ENCODE measurements around the gene EXOC2. TPM values are rescaled to one million over a fixed set of nuclear protein-coding genes. Genes with fewer than 3 reads are reported as not detected.

Gene EXOC2
- total RNA-seq, 1 donor from 2014 or later, result 35.3 TPM

- TF ChIP-seq CTCF (IDR thresholded peaks at IDR 0.05; ENCODE audit: insufficient read depth, low read length, poor library complexity, severe bottlenecking), result no peak
Measured at GRCh38 chr6:497258-497657, 195.7 kb downstream of the EXOC2 start.

GRCh38 chr6:496649-497048 is 196.3 kb downstream of the EXOC2 start:
- Histone ChIP-seq H3K4me3 (ENCODE audit: low read depth, low read length) (no peak overlapping the region), H3K27me3 (ENCODE audit: control insufficient read depth, insufficient read depth, low read length) (no peaks in the 10 kb centered on the region), H3K36me3 (ENCODE audit: control insufficient read depth, insufficient read depth, low read length) (peaks cover 1% of the 10 kb centered on the region)
- TF ChIP-seq CTCF (IDR thresholded peaks at IDR 0.05; ENCODE audit: insufficient read depth, low read length, poor library complexity, severe bottlenecking), result no peak
- DNase-seq (ENCODE audit: low read depth), result no peak

More at GRCh38 chr6:497258-497657, 195.7 kb downstream of the EXOC2 start:
- no peaks in the 10 kb centered on the region for H3K27me3 ChIP-seq (ENCODE audit: control insufficient read depth, insufficient read depth, low read length)
- no peak overlapping the region for H3K4me3 ChIP-seq (ENCODE audit: low read depth, low read length)
- H3K36me3 ChIP-seq (ENCODE audit: control insufficient read depth, insufficient read depth, low read length), result peaks cover 1% of the 10 kb centered on the region
- no peak for DNase-seq (ENCODE audit: low read depth)

GRCh38 chr6:494394-494793 is 198.5 kb downstream of the EXOC2 start:
- no peak for TF ChIP-seq CTCF (IDR thresholded peaks at IDR 0.05; ENCODE audit: insufficient read depth, low read length, poor library complexity, severe bottlenecking)
- peaks cover 1% of the 10 kb centered on the region for H3K36me3 ChIP-seq (ENCODE audit: control insufficient read depth, insufficient read depth, low read length)
- DNase-seq (ENCODE audit: low read depth), result no peak
- no peak overlapping the region for H3K4me3 ChIP-seq (ENCODE audit: low read depth, low read length)
- no peaks in the 10 kb centered on the region for H3K27me3 ChIP-seq (ENCODE audit: control insufficient read depth, insufficient read depth, low read length)

GRCh38 chr6:493840-494239 is 199.1 kb downstream of the EXOC2 start:
- Histone ChIP-seq H3K27me3 (ENCODE audit: control insufficient read depth, insufficient read depth, low read length) (no peaks in the 10 kb centered on the region), H3K4me3 (ENCODE audit: low read depth, low read length) (no peak overlapping the region), H3K36me3 (ENCODE audit: control insufficient read depth, insufficient read depth, low read length) (peaks cover 1% of the 10 kb centered on the region)
- DNase-seq (ENCODE audit: low read depth), result no peak
- no peak for TF ChIP-seq CTCF (IDR thresholded peaks at IDR 0.05; ENCODE audit: insufficient read depth, low read length, poor library complexity, severe bottlenecking)

GRCh38 chr6:492816-493414 is 200.0 kb downstream of the EXOC2 start:
- Histone ChIP-seq H3K27me3 (ENCODE audit: control insufficient read depth, insufficient read depth, low read length) (no peaks in the 10 kb centered on the region), H3K4me3 (ENCODE audit: low read depth, low read length) (no peak overlapping the region), H3K36me3 (ENCODE audit: control insufficient read depth, insufficient read depth, low read length) (peaks cover 1% of the 10 kb centered on the region)
- TF ChIP-seq CTCF (IDR thresholded peaks at IDR 0.05; ENCODE audit: insufficient read depth, low read length, poor library complexity, severe bottlenecking), result no peak
- no peak for DNase-seq (ENCODE audit: low read depth)

- Histone ChIP-seq H3K27me3 (ENCODE audit: control insufficient read depth, insufficient read depth, low read length) (no peaks in the 10 kb centered on the region), H3K36me3 (ENCODE audit: control insufficient read depth, insufficient read depth, low read length) (peaks cover 1% of the 10 kb centered on the region), H3K4me3 (ENCODE audit: low read depth, low read length) (no peak overlapping the region)
- no peak for DNase-seq (ENCODE audit: low read depth)
- TF ChIP-seq CTCF (IDR thresholded peaks at IDR 0.05; ENCODE audit: insufficient read depth, low read length, poor library complexity, severe bottlenecking), result no peak
Measured at GRCh38 chr6:492178-492577, 200.8 kb downstream of the EXOC2 start.

All from kidney epithelial cell (primary cell).